Upper lobe of left lung (tissue), 4 donors: ENCODE measurements around the gene EYS.

Experiments
- CTCF ChIP-seq, 6 experiments: fragments of 450-650 bp in 4 of 6; fragments of 200-600 bp in 2 of 6; sonication (generic) in 2 of 6; IDR thresholded peaks; one replicate each; pipeline ENCODE4 v1.5.1; 2016 to 2019; ENCODE audit warnings: antibody characterized with exemption in 6 of 6
- EP300 ChIP-seq, 4 donors: sonication (generic); formaldehyde crosslinking; IDR thresholded peaks; one replicate each; pipeline ENCODE4 v1.5.1; 2017; ENCODE audit warnings: antibody characterized with exemption in 4 of 4, control low read depth in 2 of 4
- POLR2A ChIP-seq, 4 donors: fragments of 450-650 bp; IDR thresholded peaks; one replicate each; pipeline ENCODE4 v1.5.1; 2016 to 2017; ENCODE audit warnings: antibody characterized with exemption in 4 of 4, mild to moderate bottlenecking in 2 of 4
- POLR2AphosphoS5 ChIP-seq, 2 donors: sonication (generic); formaldehyde crosslinking; IDR thresholded peaks; one replicate each; pipeline ENCODE4 v1.5.1; 2017; ENCODE audit warnings: antibody characterized with exemption in 2 of 2

- TF ChIP-seq CTCF (IDR thresholded peaks at IDR 0.05) (no peak), POLR2AphosphoS5 (IDR thresholded peaks at IDR 0.05) (no peak), POLR2A (IDR thresholded peaks at IDR 0.05) (no peak), EP300 (IDR thresholded peaks at IDR 0.05) (no peak)
Observed at GRCh38 chr6:65191471-65191870, 515.6 kb downstream of the EYS start.
